Stimulated activated naive CD8-positive, alpha-beta T cell treated with anti-CD3 and anti-CD28 coated beads, Interleukin-15, Interleukin-2, amounts not matched to agents 100 ng/mL and 50 ng/mL, for 24 hours (primary cell): Measurements from ENCODE around the gene TMEM259.

Source experiments
- H3K27ac Mint-ChIP-seq: one replicate; pipeline ENCODE4 v1.8.0; 2021; ENCODE audit warnings: mild to moderate bottlenecking, mixed read lengths
- H3K27me3 Mint-ChIP-seq: one replicate; pipeline ENCODE4 v1.8.0; 2021; ENCODE audit warnings: mixed read lengths
- H3K36me3 Mint-ChIP-seq: one replicate; pipeline ENCODE4 v1.8.0; 2021; ENCODE audit warnings: low read depth, mixed read lengths
- H3K4me1 Mint-ChIP-seq: one replicate; pipeline ENCODE4 v1.8.0; 2021; ENCODE audit warnings: low read depth, mixed read lengths
- H3K4me3 Mint-ChIP-seq: one replicate; pipeline ENCODE4 v1.8.0; 2021; ENCODE audit warnings: mild to moderate bottlenecking, mixed read lengths
- H3K9me3 Mint-ChIP-seq: one replicate; pipeline ENCODE4 v1.8.0; 2021; ENCODE audit warnings: mixed read lengths

Gene TMEM259

GRCh38 chr19:964761-965694 is 55.9 kb downstream of the TMEM259 start:
- no peak overlapping the region for H3K27ac Mint-ChIP-seq
- H3K27me3 Mint-ChIP-seq: no peaks in the 10 kb centered on the region
- peaks cover 12% of the 10 kb centered on the region for H3K36me3 Mint-ChIP-seq
- H3K4me1 Mint-ChIP-seq: no peaks in the 10 kb centered on the region
- no peak overlapping the region for H3K4me3 Mint-ChIP-seq
- no peaks in the 10 kb centered on the region for H3K9me3 Mint-ChIP-seq

- Mint-ChIP-seq H3K9me3 (no peaks in the 10 kb centered on the region), H3K27ac (no peak overlapping the region), H3K36me3 (peaks cover 12% of the 10 kb centered on the region), H3K4me1 (no peaks in the 10 kb centered on the region), H3K27me3 (no peaks in the 10 kb centered on the region), H3K4me3 (no peak overlapping the region)
Measured at GRCh38 chr19:964116-964520, 56.8 kb downstream of the TMEM259 start.

- peaks cover 4% of the 10 kb centered on the region for H3K4me1 Mint-ChIP-seq
- H3K4me3 Mint-ChIP-seq: no peak overlapping the region
Measured at GRCh38 chr19:963486-963951, 57.4 kb downstream of the TMEM259 start.

GRCh38 chr19:962683-963400 is 58.1 kb downstream of the TMEM259 start:
- no peaks in the 10 kb centered on the region for H3K27me3 Mint-ChIP-seq
- H3K9me3 Mint-ChIP-seq: no peaks in the 10 kb centered on the region
- peaks cover 9% of the 10 kb centered on the region for H3K36me3 Mint-ChIP-seq
- peaks cover 4% of the 10 kb centered on the region for H3K4me1 Mint-ChIP-seq
- no peak overlapping the region for H3K4me3 Mint-ChIP-seq
- no peak overlapping the region for H3K27ac Mint-ChIP-seq

More at GRCh38 chr19:963486-963951, 57.4 kb downstream of the TMEM259 start:
- Mint-ChIP-seq H3K27me3 (no peaks in the 10 kb centered on the region), H3K9me3 (no peaks in the 10 kb centered on the region), H3K36me3 (peaks cover 12% of the 10 kb centered on the region), H3K27ac (no peak overlapping the region)

- Mint-ChIP-seq H3K9me3 (no peaks in the 10 kb centered on the region), H3K4me3 (no peak overlapping the region), H3K27me3 (no peaks in the 10 kb centered on the region), H3K4me1 (peaks cover 4% of the 10 kb centered on the region), H3K27ac (no peak overlapping the region), H3K36me3 (peaks cover 4% of the 10 kb centered on the region)
Measured at GRCh38 chr19:961866-962620, 58.9 kb downstream of the TMEM259 start.

- no peak overlapping the region for H3K4me3 Mint-ChIP-seq
- H3K4me1 Mint-ChIP-seq: peaks cover 4% of the 10 kb centered on the region
- H3K36me3 Mint-ChIP-seq: peaks cover 4% of the 10 kb centered on the region
- no peaks in the 10 kb centered on the region for H3K9me3 Mint-ChIP-seq
- no peaks in the 10 kb centered on the region for H3K27me3 Mint-ChIP-seq
- no peak overlapping the region for H3K27ac Mint-ChIP-seq
Measured at GRCh38 chr19:960601-960938, 60.4 kb downstream of the TMEM259 start.

GRCh38 chr19:960020-960419 is 60.9 kb downstream of the TMEM259 start:
- no peak overlapping the region for H3K27ac Mint-ChIP-seq
- H3K4me3 Mint-ChIP-seq: no peak overlapping the region
- peaks cover 1% of the 10 kb centered on the region for H3K36me3 Mint-ChIP-seq
- no peaks in the 10 kb centered on the region for H3K9me3 Mint-ChIP-seq
- H3K27me3 Mint-ChIP-seq: no peaks in the 10 kb centered on the region
- peaks cover 4% of the 10 kb centered on the region for H3K4me1 Mint-ChIP-seq
